ENCODE measurements around the gene IKBKG. TPM values are rescaled to one million over a fixed set of nuclear protein-coding genes. Genes with fewer than 3 reads are reported as not detected.

The IKBKG gene
- polyA plus RNA-seq, 1 of the 3 experiments (the other 2 are of a cell fraction), result 36.4 TPM

- Histone ChIP-seq H3K27me3 (ENCODE audit: insufficient read depth) (peaks cover 8% of the 10 kb centered on the region; the same call in 1 of the 2 replicates), H3K36me3 (replicated peaks in 1 of 2; ENCODE audit: control insufficient read depth in 1 of 2, insufficient read depth in 2 of 2, low read length in 1 of 2) (no peaks in the 10 kb centered on the region), H3K27ac (ENCODE audit: low read depth in 2 of 2, low read length in 1 of 2) (no peak overlapping the region), H3K4me2 (no peak overlapping the region; the same call in 1 of the 2 replicates), H3K4me1 (ENCODE audit: control insufficient read depth in 1 of 2, insufficient read depth in 2 of 2, low read depth in 1 of 2, low read length in 1 of 2) (peaks cover 0 to 10% of the 10 kb centered on the region in 2 experiments; a peak in 1 of 4 replicates), H4K20me1 (ENCODE audit: insufficient read depth) (no peaks in the 10 kb centered on the region), H3K9me3 (no peaks in the 10 kb centered on the region), H3K9ac (no peak overlapping the region), H3F3A (replicated peaks; ENCODE audit: insufficient read depth) (peaks cover 8% of the 10 kb centered on the region), H3K9me2 (no peaks in the 10 kb centered on the region), H3K79me2 (ENCODE audit: insufficient read depth) (no peaks in the 10 kb centered on the region), H2AFZ (ENCODE audit: low read depth) (no peak overlapping the region), H3K4me3 (ENCODE audit: low read depth in 2 of 2, low read length in 1 of 2) (no peak overlapping the region)
- no peak for DNase-seq
- CTCF ChIA-PET, result no interaction called here
- TF ChIP-seq POLR2AphosphoS5 (IDR thresholded peaks at IDR 0.05; ENCODE audit: low read depth, low read length), result no peak
- no peak for TF ChIP-seq GABPA (IDR thresholded peaks at IDR 0.05; ENCODE audit: low read depth)
- no peak for TF ChIP-seq NRF1 (IDR thresholded peaks at IDR 0.05; ENCODE audit: low read depth, low read length)
- no peak for TF ChIP-seq JUND (IDR thresholded peaks at IDR 0.05)
- no peak for TF ChIP-seq YY1 (IDR thresholded peaks at IDR 0.05; ENCODE audit: low read depth)
- no peak for TF ChIP-seq TEAD4 (IDR thresholded peaks at IDR 0.05; ENCODE audit: borderline replicate concordance, insufficient read depth)
- no peak for TF ChIP-seq EZH2phosphoT487 (IDR thresholded peaks at IDR 0.05; ENCODE audit: borderline replicate concordance, low read depth)
- TF ChIP-seq RXRA (IDR thresholded peaks at IDR 0.05; ENCODE audit: borderline replicate concordance, low read depth), result no peak
- TF ChIP-seq RAD21 (IDR thresholded peaks at IDR 0.05; ENCODE audit: low read length), result no peak
- no peak for TF ChIP-seq ELF1 (IDR thresholded peaks at IDR 0.05)
- POLR2A ChIA-PET, result no interaction called here
- 50% methylated on average over 18 of the region's 18 CpGs for WGBS (ENCODE audit: low lambda C conversion rate)
Measured at GRCh38 chrX:154602766-154603437, 55.5 kb downstream of the IKBKG start.

- Histone ChIP-seq H3K4me2 (peak overlapping the region; percentile 34; the same call in 1 of the 2 replicates), H3K27me3 (ENCODE audit: insufficient read depth) (peaks cover 8% of the 10 kb centered on the region; the same call in 1 of the 2 replicates), H3K9ac (no peak overlapping the region), H3K9me2 (no peaks in the 10 kb centered on the region), H4K20me1 (ENCODE audit: insufficient read depth) (no peaks in the 10 kb centered on the region), H3F3A (replicated peaks; ENCODE audit: insufficient read depth) (peaks cover 8% of the 10 kb centered on the region), H2AFZ (ENCODE audit: low read depth) (no peak overlapping the region), H3K79me2 (ENCODE audit: insufficient read depth) (no peaks in the 10 kb centered on the region), H3K4me1 (ENCODE audit: control insufficient read depth in 1 of 2, insufficient read depth in 2 of 2, low read depth in 1 of 2, low read length in 1 of 2) (peaks cover 0 to 10% of the 10 kb centered on the region in 2 experiments; a peak in 1 of 4 replicates), H3K27ac (ENCODE audit: low read depth in 2 of 2, low read length in 1 of 2) (peak overlapping the region in 1 of 2 experiments; percentile 44; a peak in 1 of 4 replicates), H3K9me3 (no peaks in the 10 kb centered on the region), H3K36me3 (replicated peaks in 1 of 2; ENCODE audit: control insufficient read depth in 1 of 2, insufficient read depth in 2 of 2, low read length in 1 of 2) (no peaks in the 10 kb centered on the region), H3K4me3 (ENCODE audit: low read depth in 2 of 2, low read length in 1 of 2) (no peak overlapping the region)
- 24% methylated on average over 12 of the region's 13 CpGs for WGBS (ENCODE audit: low lambda C conversion rate)
- POLR2A ChIA-PET, result no interaction called here
- CTCF ChIA-PET, result no interaction called here
- TF ChIP-seq FOSL2 (IDR thresholded peaks at IDR 0.05; ENCODE audit: borderline replicate concordance, low read depth), result peak; percentile 86; the same call in 1 of the 2 replicates
- TF ChIP-seq NFIC (IDR thresholded peaks at IDR 0.05; ENCODE audit: borderline replicate concordance), result peak; percentile 84
- TF ChIP-seq PBX3 (IDR thresholded peaks at IDR 0.05), result peak; percentile 22; the same call in 1 of the 2 replicates
- peak; percentile 79 for TF ChIP-seq JUND (IDR thresholded peaks at IDR 0.05)
- peak; percentile 62; the same call in 1 of the 2 replicates for TF ChIP-seq TEAD4 (IDR thresholded peaks at IDR 0.05; ENCODE audit: borderline replicate concordance, insufficient read depth)
- TF ChIP-seq ELF1 (IDR thresholded peaks at IDR 0.05), result no peak
- TF ChIP-seq GABPA (IDR thresholded peaks at IDR 0.05; ENCODE audit: low read depth), result no peak; the same call in 1 of the 2 replicates
- no peak for TF ChIP-seq CTCF (IDR thresholded peaks at IDR 0.05)
- TF ChIP-seq EP300 (IDR thresholded peaks at IDR 0.05; ENCODE audit: borderline replicate concordance in 1 of 2, low read depth in 1 of 2, low read length in 1 of 2), result peak in 1 of 2 experiments; percentile 52; a peak in 1 of 4 replicates
- TF ChIP-seq POLR2AphosphoS5 (IDR thresholded peaks at IDR 0.05; ENCODE audit: low read depth, low read length), result no peak; the same call in 1 of the 2 replicates
- TF ChIP-seq TCF12 (IDR thresholded peaks at IDR 0.05), result peak; percentile 87
- DNase-seq, result no peak
Measured at GRCh38 chrX:154603438-154604430, 56.3 kb downstream of the IKBKG start.

Measured in SK-N-SH (cell line).